ENCODE measurements around the gene LAMP1. TPM values are rescaled to one million over a fixed set of nuclear protein-coding genes. Genes with fewer than 3 reads are reported as not detected.

LAMP1 gene
- total RNA-seq, 1 donor from 2014 or later, result 116 TPM

- Mint-ChIP-seq H3K27ac (no peak overlapping the region), H3K9me3 (no peaks in the 10 kb centered on the region), H3K4me3 (no peak overlapping the region), H3K4me1 (peaks cover 6% of the 10 kb centered on the region), H3K36me3 (no peaks in the 10 kb centered on the region), H3K27me3 (ENCODE audit: low read depth) (no peaks in the 10 kb centered on the region)
- TF ChIP-seq CTCF (IDR thresholded peaks at IDR 0.05; ENCODE audit: unreplicated experiment), result no peak
- DNase-seq (ENCODE audit: low spot score in 2 of 2, unreplicated experiment in 2 of 2), result no peak
Observed at GRCh38 chr13:113355621-113356020, 58.6 kb downstream of the LAMP1 start.

GRCh38 chr13:113356596-113356995 is 59.6 kb downstream of the LAMP1 start:
- no peak for DNase-seq (ENCODE audit: low spot score in 2 of 2, unreplicated experiment in 2 of 2)
- Mint-ChIP-seq H3K27me3 (ENCODE audit: low read depth) (no peaks in the 10 kb centered on the region), H3K4me1 (peaks cover 6% of the 10 kb centered on the region), H3K27ac (no peak overlapping the region), H3K4me3 (no peak overlapping the region), H3K36me3 (no peaks in the 10 kb centered on the region), H3K9me3 (no peaks in the 10 kb centered on the region)
- no peak for TF ChIP-seq CTCF (IDR thresholded peaks at IDR 0.05; ENCODE audit: unreplicated experiment)

- no peaks in the 10 kb centered on the region for H3K36me3 Mint-ChIP-seq
- H3K27ac Mint-ChIP-seq, result no peak overlapping the region
- H3K4me3 Mint-ChIP-seq, result no peak overlapping the region
- no peaks in the 10 kb centered on the region for H3K9me3 Mint-ChIP-seq
- peaks cover under 1% of the 10 kb centered on the region for H3K27me3 Mint-ChIP-seq (ENCODE audit: low read depth)
- H3K4me1 Mint-ChIP-seq, result peaks cover 6% of the 10 kb centered on the region
- no peak for TF ChIP-seq CTCF (IDR thresholded peaks at IDR 0.05; ENCODE audit: unreplicated experiment)
- DNase-seq (ENCODE audit: low spot score in 2 of 2, unreplicated experiment in 2 of 2), result no peak
Observed at GRCh38 chr13:113357529-113357928, 60.5 kb downstream of the LAMP1 start.

- H3K27ac Mint-ChIP-seq, result peak overlapping the region; percentile 11
- no peak overlapping the region for H3K4me3 Mint-ChIP-seq
- H3K36me3 Mint-ChIP-seq, result no peaks in the 10 kb centered on the region
- no peak for DNase-seq (ENCODE audit: low spot score in 2 of 2, unreplicated experiment in 2 of 2)
- H3K27me3 Mint-ChIP-seq (ENCODE audit: low read depth), result peaks cover 3% of the 10 kb centered on the region
- TF ChIP-seq CTCF (IDR thresholded peaks at IDR 0.05; ENCODE audit: unreplicated experiment), result no peak
- peaks cover 9% of the 10 kb centered on the region for H3K4me1 Mint-ChIP-seq
- no peaks in the 10 kb centered on the region for H3K9me3 Mint-ChIP-seq
Observed at GRCh38 chr13:113358653-113359190, 61.7 kb downstream of the LAMP1 start.

GRCh38 chr13:113359571-113359970 is 62.5 kb downstream of the LAMP1 start:
- Mint-ChIP-seq H3K9me3 (no peaks in the 10 kb centered on the region), H3K27ac (no peak overlapping the region), H3K4me3 (no peak overlapping the region), H3K4me1 (peaks cover 9% of the 10 kb centered on the region), H3K27me3 (ENCODE audit: low read depth) (peaks cover 3% of the 10 kb centered on the region), H3K36me3 (no peaks in the 10 kb centered on the region)
- no peak for DNase-seq (ENCODE audit: low spot score in 2 of 2, unreplicated experiment in 2 of 2)
- TF ChIP-seq CTCF (IDR thresholded peaks at IDR 0.05; ENCODE audit: unreplicated experiment), result no peak

GRCh38 chr13:113360446-113360845 is 63.4 kb downstream of the LAMP1 start:
- H3K4me1 Mint-ChIP-seq, result peaks cover 9% of the 10 kb centered on the region
- no peak for TF ChIP-seq CTCF (IDR thresholded peaks at IDR 0.05; ENCODE audit: unreplicated experiment)
- H3K27me3 Mint-ChIP-seq (ENCODE audit: low read depth), result peaks cover 3% of the 10 kb centered on the region
- no peak for DNase-seq (ENCODE audit: low spot score in 2 of 2, unreplicated experiment in 2 of 2)
- H3K36me3 Mint-ChIP-seq, result no peaks in the 10 kb centered on the region
- H3K9me3 Mint-ChIP-seq, result no peaks in the 10 kb centered on the region
- H3K4me3 Mint-ChIP-seq, result no peak overlapping the region
- no peak overlapping the region for H3K27ac Mint-ChIP-seq

Measured in mesothelial cell of epicardium (in vitro differentiated cells).